GM19193 (cell line): ENCODE data around the gene CABP5.

ENCODE experiments used
- POLR2A ChIP-seq: IDR thresholded peaks from 4 replicates; pipeline ENCODE4 v1.6.1; 2011; ENCODE audit not compliant: insufficient read depth, insufficient read length; ENCODE audit errors: extremely low read depth

The CABP5 gene

DNA sequence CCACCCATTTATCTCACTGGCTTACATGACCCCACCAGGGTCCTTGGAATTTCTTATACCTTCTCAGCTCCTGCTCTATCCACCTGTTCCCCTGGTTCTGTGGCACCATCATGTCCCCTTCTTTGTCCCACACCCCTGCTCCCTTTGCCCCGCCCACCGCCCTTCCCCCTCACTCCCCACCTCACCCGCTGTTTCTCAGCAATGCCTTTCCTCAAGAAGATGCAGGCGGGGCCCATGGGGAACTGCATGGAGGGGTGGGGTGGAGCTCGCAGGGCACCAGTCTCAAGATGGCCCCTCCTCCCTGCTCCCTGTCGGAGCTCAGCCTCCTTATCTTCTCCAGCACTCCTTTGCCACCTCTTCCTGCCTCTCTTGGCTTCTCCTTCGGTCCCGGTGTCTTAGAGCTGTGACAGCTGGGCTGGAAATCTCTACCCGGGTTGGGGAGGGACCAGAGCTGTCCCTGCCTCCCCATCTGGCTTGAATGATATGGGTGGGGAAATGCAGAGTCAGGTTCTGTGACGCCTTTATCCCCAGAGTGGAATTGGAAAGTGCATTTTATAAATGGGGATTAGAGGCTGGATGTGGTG, at the start of gene CABP5:
TSS of gene CABP5 (minus strand) at position 405 of the 584 bp plus-strand sequence. CDS start at position 248, 157 bp downstream.
- TF ChIP-seq POLR2A = no peak

DNA sequence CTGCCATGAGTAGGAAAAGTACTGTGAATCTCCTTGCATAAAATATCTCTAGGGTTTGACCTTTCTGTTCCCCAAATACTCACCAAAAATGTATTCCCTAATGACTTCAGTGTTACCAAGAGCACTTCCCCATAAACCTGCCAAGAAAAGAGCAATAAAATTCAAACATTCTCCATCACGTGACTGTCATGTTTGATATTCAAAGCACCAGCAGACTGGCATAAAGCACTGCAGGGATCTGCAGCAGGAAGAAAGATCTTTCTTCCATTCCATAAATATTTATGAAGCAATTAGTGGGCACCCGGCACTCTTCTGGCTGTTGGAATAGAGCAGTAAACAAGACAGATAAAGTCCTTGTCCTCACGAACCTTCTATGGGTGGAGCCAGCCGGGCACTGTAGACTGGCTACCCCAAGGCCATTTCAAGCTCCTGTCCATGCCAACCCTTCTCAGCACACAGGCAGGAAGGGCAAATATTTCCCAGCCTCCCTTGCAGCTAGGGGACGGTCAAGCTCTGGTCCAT, 46.5 kb upstream of the CABP5 start:
- TF ChIP-seq POLR2A = no peak

DNA sequence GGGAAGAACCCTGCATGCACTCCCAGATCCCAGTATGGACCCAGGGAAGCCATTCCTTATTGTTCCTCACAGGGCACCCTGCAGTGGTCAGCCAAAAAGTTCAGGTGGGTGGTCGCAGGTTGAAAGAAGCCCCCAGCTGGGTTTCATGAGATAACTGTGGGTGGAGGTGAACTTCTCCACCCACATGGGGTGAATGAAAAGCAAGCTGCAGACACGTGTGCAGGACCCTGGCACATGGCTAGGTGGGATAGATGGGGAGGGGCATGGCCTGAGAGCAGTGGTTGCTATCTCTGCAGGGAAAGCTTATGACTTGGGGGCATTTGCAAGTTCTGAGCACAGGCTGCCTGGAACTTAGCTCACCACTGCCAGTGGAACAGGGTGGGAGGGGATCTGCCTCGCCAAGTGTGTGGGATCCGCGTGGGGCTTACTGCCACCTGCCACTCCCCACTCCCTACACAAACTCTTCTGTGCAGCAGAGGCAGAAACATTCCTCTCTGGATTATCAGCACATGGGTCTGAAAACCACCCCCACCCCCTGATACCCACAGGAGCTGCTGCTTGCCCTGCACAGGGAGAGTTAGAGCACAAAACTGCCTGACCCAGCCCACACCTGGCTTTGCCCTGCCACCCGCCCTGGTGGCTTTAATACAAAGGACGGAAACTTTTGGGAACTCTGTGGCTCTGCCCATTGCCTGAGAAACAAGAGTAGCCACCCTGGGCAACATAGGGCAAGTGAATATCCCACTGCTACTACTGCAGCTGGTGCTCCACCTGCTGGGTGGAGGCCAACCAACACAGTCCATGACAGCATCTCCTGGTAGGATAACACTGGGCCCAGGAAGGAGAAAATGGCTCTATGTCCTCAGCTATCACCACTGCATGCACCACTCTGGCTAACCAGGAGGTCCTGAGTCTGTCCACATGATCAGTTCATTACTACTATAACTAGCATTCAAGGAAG, 42.3 kb upstream of the CABP5 start:
- TF ChIP-seq POLR2A = no peak

DNA sequence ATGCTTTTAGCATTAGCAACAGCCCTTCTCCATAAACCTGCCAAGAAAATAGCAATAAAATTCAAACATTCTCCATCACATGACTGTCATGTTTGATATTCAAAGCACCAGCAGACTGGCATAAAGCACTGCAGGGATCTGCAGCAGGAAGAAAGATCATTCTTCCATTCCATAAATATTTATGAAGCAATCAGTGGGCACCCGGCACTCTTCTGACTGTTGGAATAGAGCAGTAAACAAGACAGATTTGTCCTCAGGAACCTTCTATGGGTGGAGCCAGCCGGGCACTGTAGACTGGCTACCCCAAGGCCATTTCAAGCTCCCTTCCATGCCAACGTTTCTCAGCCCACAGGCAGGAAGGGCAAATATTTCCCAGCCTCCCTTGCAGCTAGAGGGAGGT, 41.2 kb upstream of the CABP5 start:
- no peak for TF ChIP-seq POLR2A

DNA sequence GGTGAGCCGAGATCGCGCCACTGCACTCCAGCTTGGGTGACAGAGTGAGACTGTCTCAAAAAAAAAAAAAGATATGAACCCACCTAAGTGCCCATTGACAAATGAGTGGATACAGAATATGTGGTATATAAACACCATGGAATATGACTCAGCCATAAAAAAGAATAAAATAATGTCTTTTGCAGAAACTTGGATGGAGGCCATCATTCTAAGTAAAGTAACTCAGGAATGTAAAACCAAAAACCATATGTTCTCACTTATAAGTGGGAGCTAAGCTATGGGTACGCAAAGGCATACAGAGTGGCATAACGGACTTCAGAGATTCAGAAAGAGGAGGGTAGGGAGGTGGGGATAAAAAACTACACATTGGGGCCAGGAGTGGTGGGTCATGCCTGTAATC, 37.2 kb upstream of the CABP5 start:
- TF ChIP-seq POLR2A = no peak

GRCh38 chr19:48069435-48069834, 25.6 kb upstream of the CABP5 start:
- no peak for TF ChIP-seq POLR2A

DNA sequence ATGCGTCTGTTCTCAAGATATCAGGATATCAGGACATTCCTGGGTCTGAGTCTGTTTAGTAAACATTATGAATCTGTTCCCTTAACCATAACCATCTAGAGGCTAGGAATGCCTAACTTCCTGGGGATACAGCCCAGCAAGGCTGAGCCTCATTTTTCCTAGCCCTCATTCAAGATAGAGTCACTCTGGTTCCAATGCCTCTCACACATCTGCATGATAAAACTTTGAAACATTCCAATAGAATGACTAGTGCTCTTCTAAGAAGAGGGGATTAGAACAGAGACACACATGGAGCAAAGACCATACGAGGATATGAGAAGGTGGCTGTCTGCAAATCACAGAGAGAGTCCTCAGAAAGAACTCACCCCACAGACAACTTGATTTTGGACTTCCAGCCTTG, 20.6 kb upstream of the CABP5 start:
- no peak for TF ChIP-seq POLR2A

DNA sequence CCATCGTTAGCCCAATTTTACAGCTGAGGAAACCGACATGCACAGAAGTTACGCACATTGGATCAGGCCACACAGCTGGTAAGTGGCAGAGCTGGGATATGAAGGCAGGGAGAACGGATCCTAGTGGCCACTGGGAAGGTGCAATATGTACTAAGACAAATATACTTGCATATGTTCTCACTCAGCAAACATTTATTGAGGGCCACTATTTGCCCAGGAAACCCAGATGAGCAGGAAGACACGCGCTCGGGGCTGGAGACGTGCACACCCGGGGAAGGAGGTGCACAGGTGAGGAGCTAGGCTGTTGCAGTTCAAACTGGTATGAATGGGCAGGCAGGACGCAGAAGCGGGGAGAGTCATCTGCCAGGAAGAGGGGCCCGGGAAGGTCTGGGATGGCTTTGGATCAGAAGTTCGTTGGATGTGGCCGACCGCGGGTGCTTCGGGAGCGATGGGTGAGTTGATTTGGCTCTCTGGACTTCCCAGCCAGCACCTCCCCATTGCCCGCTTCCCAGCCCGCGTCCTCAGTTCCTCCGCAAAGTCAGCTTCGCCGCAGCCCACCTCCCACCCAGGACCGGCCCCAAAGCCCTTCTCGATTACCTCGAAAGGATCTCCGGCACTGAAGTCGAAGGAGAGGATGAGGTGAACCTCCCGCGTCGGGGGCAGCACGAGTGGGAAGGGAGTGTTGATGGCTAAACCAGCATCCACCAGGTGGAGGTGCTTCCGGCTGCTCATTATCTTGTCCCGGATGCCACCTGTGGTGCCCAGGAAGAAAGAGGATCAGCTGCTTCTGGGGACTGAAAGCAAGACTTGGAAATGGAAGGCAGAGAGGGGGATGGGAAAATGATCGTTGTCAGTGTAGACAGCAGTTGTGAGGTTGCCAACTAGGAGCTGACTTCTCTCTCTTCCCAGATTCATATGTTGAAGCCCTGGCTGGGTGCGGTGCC, 17.8 kb upstream of the CABP5 start:
- no peak for TF ChIP-seq POLR2A

DNA sequence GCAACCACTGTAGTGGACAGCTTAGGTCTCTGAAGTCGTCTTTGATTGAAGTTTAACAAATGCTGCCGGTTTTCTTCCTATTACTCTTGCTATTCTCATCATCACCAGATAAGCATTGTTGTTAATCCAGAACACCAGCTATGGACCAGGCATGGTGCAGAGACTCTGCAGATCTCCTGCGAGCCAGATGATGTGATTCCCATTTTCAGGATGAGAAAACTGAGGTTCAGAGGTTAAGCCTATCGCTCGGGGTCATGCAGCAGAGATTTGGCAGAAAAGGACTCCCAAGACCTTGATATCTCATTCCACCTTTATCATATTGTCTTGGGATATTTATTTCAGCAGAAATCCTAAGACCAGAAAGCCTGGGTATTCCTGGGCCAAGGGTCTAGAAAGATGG, 16.5 kb upstream of the CABP5 start:
- TF ChIP-seq POLR2A = no peak

DNA sequence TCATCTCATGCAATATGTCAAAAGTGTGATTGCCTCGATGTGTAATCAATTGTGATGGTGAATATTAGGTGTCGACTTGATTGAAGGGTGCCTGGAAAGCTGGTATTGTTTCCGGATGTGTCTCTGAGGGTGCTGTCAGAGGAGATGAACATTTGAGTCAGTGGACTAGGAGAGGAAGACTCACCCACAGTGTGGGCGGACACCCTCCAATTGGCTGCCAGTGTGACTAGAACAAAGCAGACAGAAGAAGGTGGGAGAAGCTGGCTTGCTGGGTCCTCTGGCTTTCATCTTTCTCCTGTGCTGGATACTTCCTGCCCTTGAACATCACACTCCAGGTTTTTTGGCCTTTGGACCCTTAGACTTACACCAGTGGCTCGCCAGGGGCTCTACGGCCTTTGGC, 15.5 kb upstream of the CABP5 start:
- no peak for TF ChIP-seq POLR2A

- no peak for TF ChIP-seq POLR2A
Measured at GRCh38 chr19:48053856-48054255, 10.0 kb upstream of the CABP5 start.

DNA sequence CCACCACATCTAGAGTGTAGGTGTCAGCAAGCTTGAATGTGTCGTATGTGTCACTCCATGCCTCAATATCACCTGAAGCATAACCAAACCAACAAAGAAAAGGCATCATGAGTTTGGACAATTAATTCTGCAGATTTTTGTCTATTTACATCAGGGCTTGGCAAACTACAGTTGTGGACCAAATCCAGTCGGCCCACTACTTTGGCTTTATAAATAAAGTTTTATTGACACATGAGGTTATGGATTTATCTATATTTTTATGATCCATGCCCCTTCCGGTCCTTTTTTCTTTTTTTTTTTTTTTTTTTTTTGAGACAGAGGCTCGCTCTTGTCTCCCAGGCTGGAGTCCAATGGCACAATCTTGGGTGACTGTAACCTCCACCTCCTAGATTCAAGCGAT, 9.2 kb upstream of the CABP5 start:
- TF ChIP-seq POLR2A = no peak

DNA sequence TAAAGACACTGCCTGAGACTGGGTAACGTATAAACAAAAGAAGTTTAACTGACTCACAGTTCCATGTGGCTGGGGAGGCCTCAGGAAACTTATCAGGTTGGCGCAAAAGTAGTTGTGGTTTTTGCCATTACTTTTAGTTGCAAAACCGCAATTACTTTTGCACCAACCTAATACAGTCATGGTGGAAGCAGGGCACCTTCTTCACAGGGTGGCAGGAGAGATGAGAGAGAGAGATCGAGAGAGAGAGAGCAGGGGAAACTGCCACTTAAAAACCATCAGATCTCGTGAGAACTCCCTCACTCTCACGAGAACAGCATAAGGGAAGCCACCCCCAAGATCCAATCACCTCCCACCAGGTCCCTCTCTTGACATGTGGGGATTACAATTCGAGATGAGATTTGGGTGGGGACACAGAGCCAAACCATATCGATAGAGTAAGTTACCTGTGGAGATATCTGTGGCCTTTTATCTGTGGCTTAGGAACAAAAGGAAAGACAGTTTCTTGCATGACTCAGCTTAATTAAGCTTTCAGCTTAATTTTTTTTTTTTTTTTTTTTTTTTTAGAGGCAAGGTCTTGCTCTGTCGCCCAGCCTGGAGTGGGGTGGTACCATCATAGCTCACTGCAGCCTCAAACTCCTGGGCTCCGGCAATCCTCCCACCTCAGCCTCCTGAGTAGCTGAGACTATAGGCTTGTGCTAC, 7.6 kb upstream of the CABP5 start:
- no peak for TF ChIP-seq POLR2A

DNA sequence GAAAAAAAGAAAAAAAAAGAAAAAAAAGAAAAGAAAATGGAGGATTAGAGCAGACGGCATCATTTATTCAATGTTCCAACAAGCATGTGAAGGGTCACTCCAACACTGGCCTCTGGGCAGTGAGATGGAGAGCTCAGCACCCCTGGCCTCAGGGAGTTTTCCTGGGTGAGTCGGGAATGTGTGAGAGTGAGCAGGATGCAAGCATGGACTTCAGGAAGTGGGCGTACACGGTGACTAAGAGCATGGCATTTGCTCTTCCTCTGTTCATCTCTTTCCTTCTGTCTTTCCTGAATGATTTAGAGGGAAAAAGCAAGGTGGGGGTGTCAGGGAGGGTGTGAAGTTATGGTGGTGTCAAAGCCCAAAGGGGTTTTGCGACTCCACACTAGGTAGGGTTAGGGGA, 682 bp upstream of the CABP5 start:
- TF ChIP-seq POLR2A = no peak
